Parathyroid adenoma (tissue), 2 donors: ENCODE data around the gene C1QTNF8.

Experiments used
- H2AFZ ChIP-seq: fragments of 300-600 bp; sonication (generic); one replicate; pipeline ENCODE4 v1.7.0; 2017; ENCODE audit warnings: antibody characterized with exemption, mild to moderate bottlenecking
- H3K27ac ChIP-seq: fragments of 300-600 bp; sonication (generic); one replicate; pipeline ENCODE4 v1.7.0; 2017
- H3K27me3 ChIP-seq: fragments of 300-600 bp; sonication (generic); one replicate; pipeline ENCODE4 v1.7.0; 2017; ENCODE audit warnings: low read length; ENCODE audit not compliant: control insufficient read depth, insufficient read depth
- H3K36me3 ChIP-seq: fragments of 300-600 bp; sonication (generic); one replicate; pipeline ENCODE4 v1.7.0; 2017; ENCODE audit warnings: low read length; ENCODE audit not compliant: control insufficient read depth, insufficient read depth
- H3K4me1 ChIP-seq: fragments of 300-600 bp; sonication (generic); one replicate; pipeline ENCODE4 v1.7.0; 2017; ENCODE audit warnings: control low read depth
- H3K4me2 ChIP-seq: fragments of 300-600 bp; sonication (generic); one replicate; pipeline ENCODE4 v1.7.0; 2017; ENCODE audit warnings: low read length
- H3K4me3 ChIP-seq: fragments of 300-600 bp; sonication (generic); one replicate; pipeline ENCODE4 v1.7.0; 2017; ENCODE audit warnings: low read depth, low read length
- H3K79me2 ChIP-seq: fragments of 300-600 bp; sonication (generic); one replicate; pipeline ENCODE4 v1.7.0; 2017; ENCODE audit warnings: control low read depth
- H3K9ac ChIP-seq: fragments of 300-600 bp; sonication (generic); one replicate; pipeline ENCODE4 v1.7.0; 2017; ENCODE audit warnings: mild to moderate bottlenecking
- H3K9me3 ChIP-seq: fragments of 300-600 bp; sonication (generic); one replicate; pipeline ENCODE4 v1.7.0; 2017; ENCODE audit warnings: low read length; ENCODE audit not compliant: control insufficient read depth
- CTCF ChIP-seq: fragments of 300-600 bp; sonication (generic); IDR thresholded peaks from one replicate; pipeline ENCODE4 v1.7.0; 2017; ENCODE audit warnings: antibody characterized with exemption, mild to moderate bottlenecking
- donor health status: primary hyperparathyroidism.

C1QTNF8 gene

GRCh38 chr16:1127971-1128715 is 32.1 kb upstream of the C1QTNF8 start:
- Histone ChIP-seq H3K4me2 (no peak overlapping the region), H3K36me3 (no peaks in the 10 kb centered on the region), H3K27me3 (no peaks in the 10 kb centered on the region), H3K4me1 (no peaks in the 10 kb centered on the region), H2AFZ (no peak overlapping the region), H3K9me3 (no peaks in the 10 kb centered on the region), H3K9ac (no peak overlapping the region), H3K79me2 (no peaks in the 10 kb centered on the region), H3K27ac (no peak overlapping the region), H3K4me3 (no peak overlapping the region)
- TF ChIP-seq CTCF, result no peak

GRCh38 chr16:1127101-1127500 is 31.1 kb upstream of the C1QTNF8 start:
- Histone ChIP-seq H3K79me2 (no peaks in the 10 kb centered on the region), H3K27ac (no peak overlapping the region), H3K4me2 (no peak overlapping the region), H3K36me3 (no peaks in the 10 kb centered on the region), H2AFZ (no peak overlapping the region), H3K27me3 (no peaks in the 10 kb centered on the region), H3K4me1 (no peaks in the 10 kb centered on the region), H3K9me3 (no peaks in the 10 kb centered on the region), H3K9ac (no peak overlapping the region), H3K4me3 (no peak overlapping the region)
- no peak for TF ChIP-seq CTCF

- no peak for TF ChIP-seq CTCF
- no peak overlapping the region for H2AFZ ChIP-seq
- no peaks in the 10 kb centered on the region for H3K4me1 ChIP-seq
- H3K9ac ChIP-seq, result no peak overlapping the region
- H3K9me3 ChIP-seq, result no peaks in the 10 kb centered on the region
- H3K4me2 ChIP-seq, result no peak overlapping the region
- H3K4me3 ChIP-seq, result no peak overlapping the region
- no peaks in the 10 kb centered on the region for H3K36me3 ChIP-seq
- no peaks in the 10 kb centered on the region for H3K27me3 ChIP-seq
- H3K79me2 ChIP-seq, result no peaks in the 10 kb centered on the region
- no peak overlapping the region for H3K27ac ChIP-seq
Observed at GRCh38 chr16:1126586-1126985, 30.5 kb upstream of the C1QTNF8 start.

GRCh38 chr16:1126044-1126443 is 30.0 kb upstream of the C1QTNF8 start:
- Histone ChIP-seq H2AFZ (no peak overlapping the region), H3K27ac (no peak overlapping the region), H3K27me3 (no peaks in the 10 kb centered on the region), H3K9me3 (no peaks in the 10 kb centered on the region), H3K4me2 (no peak overlapping the region), H3K36me3 (no peaks in the 10 kb centered on the region), H3K79me2 (no peaks in the 10 kb centered on the region), H3K9ac (no peak overlapping the region), H3K4me3 (no peak overlapping the region), H3K4me1 (no peaks in the 10 kb centered on the region)
- TF ChIP-seq CTCF, result no peak

DNA sequence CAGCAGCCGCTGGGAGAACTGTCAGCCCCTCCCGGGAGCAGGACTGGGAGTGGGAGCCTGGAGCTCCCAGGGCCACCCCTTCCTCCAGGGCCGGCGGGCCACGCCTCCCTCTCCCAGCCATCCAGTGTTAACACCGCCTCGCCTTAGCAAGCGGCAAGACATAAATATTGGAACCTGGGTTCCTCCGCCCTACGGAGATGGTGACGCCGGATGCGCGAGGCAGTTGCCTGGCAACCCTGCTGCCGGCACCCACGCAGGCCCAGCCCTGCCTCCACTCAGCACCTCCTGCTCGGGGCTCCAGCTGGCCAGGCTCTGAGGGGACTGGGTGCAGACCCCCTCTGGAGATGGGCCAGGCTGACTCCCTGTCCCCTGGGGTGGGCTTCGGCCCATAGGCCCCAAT is 29.4 kb upstream of the C1QTNF8 start:
- TF ChIP-seq CTCF, result no peak
- Histone ChIP-seq H3K4me3 (no peak overlapping the region), H3K4me2 (no peak overlapping the region), H3K27me3 (no peaks in the 10 kb centered on the region), H2AFZ (no peak overlapping the region), H3K4me1 (no peaks in the 10 kb centered on the region), H3K27ac (no peak overlapping the region), H3K36me3 (no peaks in the 10 kb centered on the region), H3K9me3 (no peaks in the 10 kb centered on the region), H3K9ac (no peak overlapping the region), H3K79me2 (no peaks in the 10 kb centered on the region)
